Peyer's patch (tissue), 4 donors: ENCODE results near the gene NCAPG2.

Source experiments
- CTCF ChIP-seq, 6 experiments: fragments of 450-650 bp in 4 of 6; fragments of 200-600 bp in 2 of 6; sonication (generic) in 1 of 6; IDR thresholded peaks; one replicate each; pipeline ENCODE4 v1.5.1; 2017 to 2019; ENCODE audit warnings: antibody characterized with exemption in 6 of 6, mild to moderate bottlenecking in 3 of 6, moderate library complexity in 1 of 6
- POLR2A ChIP-seq, 2 donors: fragments of 450-650 bp; IDR thresholded peaks; one replicate each; pipeline ENCODE4 v1.5.1; 2017; ENCODE audit warnings: antibody characterized with exemption in 2 of 2, mild to moderate bottlenecking in 2 of 2, moderate library complexity in 2 of 2

GRCh38 chr7:158733775-158734494, 29.3 kb upstream of the NCAPG2 start:
- TF ChIP-seq CTCF (IDR thresholded peaks at IDR 0.05), result peak in 1 of 6 experiments; percentile 6
- TF ChIP-seq POLR2A (IDR thresholded peaks at IDR 0.05), result no peak
